GM18909 (cell line): Measurements from ENCODE around the gene IFNG.

Experiments used
- ATAC-seq: cut with Tn5 transposase; IDR thresholded peaks from one replicate; pipeline ENCODE4 v1.9.1; 2021; ENCODE audit warnings: mild to moderate bottlenecking; ENCODE audit not compliant: unreplicated experiment, poor library complexity

IFNG gene

GRCh38 chr12:68169213-68169889 lies 9.8 kb upstream of the IFNG start:
- no peak for ATAC-seq

- no peak for ATAC-seq
Observed at GRCh38 chr12:68166317-68166831, 6.8 kb upstream of the IFNG start.

GRCh38 chr12:68163560-68164081 lies 4.1 kb upstream of the IFNG start:
- peak; percentile 69 for ATAC-seq

- no peak for ATAC-seq
Observed at GRCh38 chr12:68162374-68162773, 2.8 kb upstream of the IFNG start.

- ATAC-seq = no peak
Observed at GRCh38 chr12:68158432-68158831, 1.1 kb downstream of the IFNG start.

GRCh38 chr12:68157380-68157779 lies 2.2 kb downstream of the IFNG start:
- no peak for ATAC-seq

GRCh38 chr12:68156636-68157035 lies 2.9 kb downstream of the IFNG start:
- ATAC-seq = no peak

- no peak for ATAC-seq
Observed at GRCh38 chr12:68154779-68155178, 4.8 kb downstream of the IFNG start.

- no peak for ATAC-seq
Observed at GRCh38 chr12:68148261-68148951, 11.1 kb downstream of the IFNG start.

- ATAC-seq = no peak
Observed at GRCh38 chr12:68140556-68140955, 19.0 kb downstream of the IFNG start.

GRCh38 chr12:68139941-68140340 lies 19.6 kb downstream of the IFNG start:
- ATAC-seq = no peak

GRCh38 chr12:68139001-68139400 lies 20.5 kb downstream of the IFNG start:
- ATAC-seq = no peak

- ATAC-seq = no peak
Observed at GRCh38 chr12:68138480-68138879, 21.1 kb downstream of the IFNG start.

GRCh38 chr12:68137335-68137830 lies 22.2 kb downstream of the IFNG start:
- ATAC-seq = no peak

- no peak for ATAC-seq
Observed at GRCh38 chr12:68135520-68135919, 24.0 kb downstream of the IFNG start.

- ATAC-seq = no peak
Observed at GRCh38 chr12:68131867-68132414, 27.6 kb downstream of the IFNG start.

- no peak for ATAC-seq
Observed at GRCh38 chr12:68129979-68130378, 29.6 kb downstream of the IFNG start.

- ATAC-seq = no peak
Observed at GRCh38 chr12:68122236-68122920, 37.2 kb downstream of the IFNG start.

- no peak for ATAC-seq
Observed at GRCh38 chr12:68121143-68121542, 38.4 kb downstream of the IFNG start.

GRCh38 chr12:68119724-68120211 lies 39.8 kb downstream of the IFNG start:
- peak; percentile 94 for ATAC-seq
